ENCODE measurements around the gene TECTB.

TECTB gene

DNA sequence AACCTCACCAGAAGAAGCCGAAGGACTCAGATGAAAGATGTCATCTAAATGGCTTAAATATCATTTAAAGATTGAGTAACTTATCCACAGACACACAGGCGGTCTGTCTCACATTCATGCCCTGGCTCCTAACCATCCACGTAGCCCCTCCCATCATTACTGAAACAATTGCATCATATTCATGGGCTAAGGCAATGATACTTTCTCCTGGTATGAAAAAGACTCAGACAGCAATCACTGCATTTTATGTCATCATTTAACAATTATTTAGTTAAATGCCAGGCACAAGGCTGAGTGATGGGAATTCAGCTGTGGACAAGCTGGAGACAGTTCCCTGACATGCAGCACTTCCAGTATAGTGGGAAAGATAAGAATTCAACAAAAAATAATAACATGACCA lies 11.2 kb upstream of the TECTB start:
- TF ChIP-seq, protein P1, sequence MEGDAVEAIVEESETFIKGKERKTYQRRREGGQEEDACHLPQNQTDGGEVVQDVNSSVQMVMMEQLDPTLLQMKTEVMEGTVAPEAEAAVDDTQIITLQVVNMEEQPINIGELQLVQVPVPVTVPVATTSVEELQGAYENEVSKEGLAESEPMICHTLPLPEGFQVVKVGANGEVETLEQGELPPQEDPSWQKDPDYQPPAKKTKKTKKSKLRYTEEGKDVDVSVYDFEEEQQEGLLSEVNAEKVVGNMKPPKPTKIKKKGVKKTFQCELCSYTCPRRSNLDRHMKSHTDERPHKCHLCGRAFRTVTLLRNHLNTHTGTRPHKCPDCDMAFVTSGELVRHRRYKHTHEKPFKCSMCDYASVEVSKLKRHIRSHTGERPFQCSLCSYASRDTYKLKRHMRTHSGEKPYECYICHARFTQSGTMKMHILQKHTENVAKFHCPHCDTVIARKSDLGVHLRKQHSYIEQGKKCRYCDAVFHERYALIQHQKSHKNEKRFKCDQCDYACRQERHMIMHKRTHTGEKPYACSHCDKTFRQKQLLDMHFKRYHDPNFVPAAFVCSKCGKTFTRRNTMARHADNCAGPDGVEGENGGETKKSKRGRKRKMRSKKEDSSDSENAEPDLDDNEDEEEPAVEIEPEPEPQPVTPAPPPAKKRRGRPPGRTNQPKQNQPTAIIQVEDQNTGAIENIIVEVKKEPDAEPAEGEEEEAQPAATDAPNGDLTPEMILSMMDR (IDR thresholded peaks at IDR 0.05; ENCODE audit: extremely low read depth, missing control alignments) = no peak

DNA sequence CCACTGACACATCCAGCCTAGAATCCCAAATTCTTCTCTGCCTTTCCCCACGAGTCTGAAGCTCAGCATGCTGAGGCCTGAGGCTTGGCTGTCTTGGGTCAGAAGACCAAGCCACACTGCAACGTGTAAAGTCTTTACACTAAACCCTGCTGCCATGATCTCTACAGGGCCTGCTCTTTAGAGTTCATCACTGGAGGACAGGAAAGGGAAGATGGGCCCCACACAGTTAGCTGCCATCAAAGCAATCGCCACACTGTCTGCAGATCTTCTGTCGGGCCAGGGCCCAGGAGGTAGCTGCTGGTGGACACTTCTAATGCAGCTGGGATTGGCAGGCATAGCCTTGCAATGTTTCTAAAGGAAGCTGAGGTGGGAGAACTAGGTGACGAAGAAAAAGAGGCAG lies 8.4 kb upstream of the TECTB start:
- TF ChIP-seq, protein P1 (IDR thresholded peaks at IDR 0.05; ENCODE audit: extremely low read depth, missing control alignments) = no peak
- DNase-seq (ENCODE audit: low spot score) = no peak

More for the DNA sequence above, 11.2 kb upstream of the TECTB start:
- no peak for DNase-seq (ENCODE audit: low spot score)

DNA sequence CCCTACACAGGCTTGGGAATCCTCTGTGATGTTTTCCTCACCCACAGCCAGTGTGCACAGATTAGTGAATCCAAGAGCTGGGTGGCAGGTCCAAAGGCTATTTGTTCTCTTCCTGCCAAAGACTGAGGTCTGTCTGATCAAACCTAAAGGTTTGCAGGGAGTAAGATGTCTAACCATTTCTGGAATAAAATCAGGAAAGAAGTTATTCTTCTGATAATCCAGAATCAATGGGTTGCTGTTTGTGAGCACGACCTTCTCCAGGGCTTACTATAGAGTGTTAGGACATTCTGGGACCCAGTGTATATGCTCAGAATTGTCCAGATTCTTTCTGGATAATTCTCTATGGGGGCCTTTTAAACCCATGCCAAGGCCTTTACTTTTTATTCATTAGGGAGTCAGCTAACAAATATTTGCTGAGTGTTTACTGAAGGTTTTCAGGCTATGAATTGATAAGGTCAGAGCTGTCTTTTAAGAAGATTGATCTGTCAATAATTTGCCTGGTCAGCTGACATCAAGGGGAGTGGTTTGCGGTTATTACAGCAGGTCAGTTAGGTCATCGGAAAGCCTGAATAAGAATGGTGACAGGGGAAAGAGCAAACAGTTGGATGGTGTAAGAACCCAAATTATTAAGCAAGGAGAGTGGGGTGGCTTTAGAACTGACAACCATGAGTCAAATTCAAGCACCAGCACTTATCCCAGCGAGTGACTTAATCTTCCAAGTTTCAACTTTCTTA lies 7.5 kb upstream of the TECTB start:
- TF ChIP-seq, protein P1 (IDR thresholded peaks at IDR 0.05; ENCODE audit: extremely low read depth, missing control alignments) = no peak

DNA sequence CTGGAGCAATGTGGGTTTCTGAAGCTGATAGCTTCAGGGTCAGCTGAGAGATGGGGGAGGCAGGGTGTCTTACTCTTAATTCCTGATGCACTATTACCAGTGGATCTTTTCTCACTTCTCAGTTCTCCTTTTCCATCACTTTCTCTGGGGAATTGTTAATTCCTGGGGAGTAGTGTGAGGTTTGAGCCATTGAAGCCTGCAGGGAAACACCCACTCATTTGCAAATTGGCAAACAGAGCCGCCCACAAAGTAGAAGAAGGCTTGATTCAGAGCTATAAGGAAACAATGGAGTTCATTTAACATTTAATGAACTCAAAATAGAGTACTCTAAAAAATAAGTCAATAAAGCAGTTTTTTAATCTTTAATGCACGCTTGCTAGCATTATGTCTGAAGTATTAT lies 4.3 kb upstream of the TECTB start:
- no peak for DNase-seq (ENCODE audit: low spot score)
- TF ChIP-seq, protein P1 (IDR thresholded peaks at IDR 0.05; ENCODE audit: extremely low read depth, missing control alignments) = no peak

More for the DNA sequence above, 7.5 kb upstream of the TECTB start:
- no peak for DNase-seq (ENCODE audit: low spot score)

DNA sequence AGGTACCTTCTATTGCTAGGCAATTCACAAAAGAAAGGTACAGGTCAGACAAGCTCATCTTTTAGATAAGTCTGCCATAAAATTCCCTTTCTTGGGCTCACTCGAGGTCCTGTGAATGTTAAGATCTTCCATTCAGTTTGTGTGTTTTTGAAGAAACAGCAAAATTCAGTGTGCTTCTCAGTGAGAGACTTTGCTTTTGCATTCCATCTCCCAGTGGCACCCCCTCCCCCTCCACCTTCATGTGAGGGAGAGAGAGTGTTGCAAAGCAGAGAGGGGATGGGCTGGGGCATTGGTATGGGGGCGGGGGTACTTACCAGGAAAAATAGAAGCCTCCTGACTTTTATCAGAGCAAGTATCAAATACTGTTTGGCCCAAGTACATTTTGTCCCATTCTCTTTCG lies 3.8 kb upstream of the TECTB start:
- TF ChIP-seq, protein P1 (IDR thresholded peaks at IDR 0.05; ENCODE audit: extremely low read depth, missing control alignments) = no peak
- no peak for DNase-seq (ENCODE audit: low spot score)

DNA sequence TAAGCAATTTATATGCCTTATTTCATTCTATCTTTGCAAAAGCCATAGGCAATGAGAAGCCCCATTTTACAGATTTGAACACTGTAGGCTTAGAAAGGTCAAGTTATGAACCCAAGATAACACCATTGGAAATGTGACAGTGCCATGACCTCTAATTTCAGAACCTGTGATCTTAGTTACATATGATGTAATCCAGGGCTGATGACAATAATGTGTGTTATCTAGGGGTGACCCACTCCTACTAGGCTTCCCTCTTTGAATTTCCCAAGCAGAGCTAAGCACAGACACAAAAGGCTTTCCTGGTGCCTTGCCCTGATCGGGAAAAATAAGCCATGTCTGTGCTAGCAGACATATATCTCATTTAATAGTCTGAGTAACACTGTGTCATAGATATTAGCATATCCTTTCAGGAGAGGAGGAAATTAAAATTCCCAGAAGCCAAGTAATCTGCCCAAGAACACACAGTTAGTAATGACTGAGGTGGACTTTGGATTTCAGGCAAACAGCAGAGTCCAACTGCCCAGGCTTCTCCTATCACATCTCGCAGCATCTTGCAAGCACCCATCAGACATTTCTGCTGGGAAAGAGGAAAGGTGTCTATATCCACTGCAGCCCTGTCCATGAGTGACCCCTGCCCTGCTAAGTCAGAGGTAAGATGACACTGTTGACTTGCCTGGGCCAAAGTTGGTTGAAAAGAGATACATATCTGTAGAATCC lies 2.8 kb upstream of the TECTB start:
- TF ChIP-seq, protein P1 (IDR thresholded peaks at IDR 0.05; ENCODE audit: extremely low read depth, missing control alignments) = no peak
- no peak for DNase-seq (ENCODE audit: low spot score)

DNA sequence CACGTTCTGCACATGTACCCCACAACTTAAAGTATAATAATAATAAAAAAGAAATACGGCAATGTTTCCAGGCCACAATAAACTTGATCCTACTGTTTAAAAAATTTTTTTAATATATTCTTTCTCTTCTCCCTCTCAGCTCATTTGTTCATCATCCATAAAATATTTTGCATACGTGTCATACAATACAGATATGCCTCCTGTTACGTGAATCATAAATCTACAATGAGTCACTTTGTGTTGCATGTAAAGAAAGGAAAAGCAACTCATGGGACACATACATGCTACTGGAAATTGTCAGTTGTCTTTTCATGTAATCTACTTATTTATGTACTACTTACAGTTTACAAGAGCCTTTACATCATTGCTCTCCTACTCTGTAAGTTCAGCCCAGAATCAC lies 1.1 kb upstream of the TECTB start:
- TF ChIP-seq, protein P1 (IDR thresholded peaks at IDR 0.05; ENCODE audit: extremely low read depth, missing control alignments) = no peak
- no peak for DNase-seq (ENCODE audit: low spot score)

Data from GM20000 (cell line).